HepG2 (cell line): ENCODE measurements around the gene PPP2R5E. TPM values are rescaled to one million over a fixed set of nuclear protein-coding genes. Genes with fewer than 3 reads are reported as not detected.

Experiments used
- ATAC-seq: fragments of 200-7000 bp; cut with Tn5 transposase; 3 replicates; pipeline ENCODE4 v1.9.1; 2020; ENCODE audit warnings: mild to moderate bottlenecking, moderate library complexity
- BruUV-seq: library from RNA; stranded (reverse); fragments of 400-500 nt; replicated peaks from 2 replicates; lab custom pipeline; 2021; lab: Mats Ljungman, UMichigan
- CTCF ChIA-PET: fragments of 300-600 bp; formaldehyde crosslinking; extraction: SDS; loops from one replicate; lab custom pipeline; 2021; ENCODE audit warnings: low total read pairs, inconsistent platforms, low intra/inter-chr PET ratio; lab: Yijun Ruan, JAX
- POLR2A ChIA-PET: fragments of 350-600 bp; sonication (Branson Sonifier 250); formaldehyde crosslinking; loops from one replicate; lab custom pipeline; 2020; ENCODE audit warnings: antibody characterized with exemption, inconsistent platforms; lab: Yijun Ruan, JAX
- DNase-seq: peaks from one replicate; pipeline ENCODE4 v3.0.0-alpha.2; 2015; ENCODE audit warnings: low spot score
- FAIRE-seq: peaks from 3 replicates; lab custom pipeline; 2011; peaks lifted over from hg19 to GRCh38; lab: Jason Lieb, UNC
- H2AFZ ChIP-seq: one replicate; pipeline ENCODE4 v1.6.1; 2011; ENCODE audit warnings: low read length, inconsistent platforms
- H3K27ac ChIP-seq: fragments of 300-600 bp; 3 replicates; pipeline ENCODE4 v1.8.0; 2011; ENCODE audit warnings: mixed run types, mild to moderate bottlenecking, mixed read lengths, low read length, inconsistent platforms; ENCODE audit not compliant: insufficient read depth; ENCODE audit errors: extremely low read length
- H3K27me3 ChIP-seq, 2 experiments: fragments of 200-600 bp in 1 of 2; 2 replicates in 1 of 2; 3 replicates in 1 of 2; pipeline versions ENCODE4 v1.6.0 to v1.8.0; 2011; ENCODE audit warnings: low read length in 2 of 2, mild to moderate bottlenecking in 2 of 2, moderate library complexity in 2 of 2, inconsistent platforms in 1 of 2; ENCODE audit not compliant: insufficient read depth in 2 of 2, control insufficient read depth in 1 of 2
- H3K36me3 ChIP-seq, 2 experiments: fragments of 200-600 bp in 1 of 2; replicated peaks in 1 of 2; 2 replicates in 1 of 2; 3 replicates in 1 of 2; pipeline versions ENCODE4 v1.5.1 to v1.8.0; 2011; ENCODE audit warnings: low read length in 2 of 2, inconsistent platforms in 1 of 2; ENCODE audit not compliant: insufficient read depth in 2 of 2, control insufficient read depth in 1 of 2
- H3K4me1 ChIP-seq: 2 replicates; pipeline ENCODE4 v1.5.1; 2012; ENCODE audit warnings: low read length, inconsistent platforms; ENCODE audit not compliant: insufficient read depth
- H3K4me2 ChIP-seq: 2 replicates; pipeline ENCODE4 v1.6.0; 2011; ENCODE audit warnings: low read depth, low read length, inconsistent platforms
- H3K4me3 ChIP-seq, 3 experiments: fragments of 200-600 bp in 1 of 3; sonication (generic), shearing (Covaris generic) in 1 of 3; replicated peaks in 1 of 3; 2 replicates each; pipeline ENCODE4 v1.5.1; 2011 to 2016; ENCODE audit warnings: low read length in 3 of 3, inconsistent platforms in 2 of 3, low read depth in 2 of 3, mild to moderate bottlenecking in 2 of 3, control low read depth in 1 of 3, mixed read lengths in 1 of 3; ENCODE audit not compliant: insufficient read depth in 1 of 3
- H3K79me2 ChIP-seq: one replicate; pipeline ENCODE4 v1.6.1; 2011; ENCODE audit warnings: low read length, inconsistent platforms; ENCODE audit not compliant: insufficient read depth
- H3K9ac ChIP-seq: 2 replicates; pipeline ENCODE4 v1.6.0; 2011; ENCODE audit warnings: mild to moderate bottlenecking, low read depth, low read length, inconsistent platforms; ENCODE audit not compliant: insufficient read depth
- H3K9me3 ChIP-seq: 2 replicates; pipeline ENCODE4 v1.5.1; 2012; ENCODE audit warnings: mild to moderate bottlenecking, low read length
- H4K20me1 ChIP-seq: 2 replicates; pipeline ENCODE4 v1.6.0; 2011; ENCODE audit warnings: inconsistent platforms, mild to moderate bottlenecking, low read length, moderate library complexity; ENCODE audit not compliant: insufficient read depth
- EED ChIP-seq: sonication (generic); formaldehyde crosslinking; IDR thresholded peaks from 2 replicates; pipeline ENCODE4 v1.5.0; 2020; ENCODE audit warnings: mild to moderate bottlenecking, missing genetic modification reagents
- NR1H2 ChIP-seq: sonication (generic); formaldehyde crosslinking; IDR thresholded peaks from 2 replicates; pipeline ENCODE4 v1.8.1; 2022; ENCODE audit warnings: low read depth, missing genetic modification reagents, borderline replicate concordance
- YEATS2 ChIP-seq: sonication (generic); formaldehyde crosslinking; IDR thresholded peaks from 2 replicates; pipeline ENCODE4 v1.4.0; 2020; ENCODE audit warnings: missing genetic modification reagents, borderline replicate concordance
- ZNF607 ChIP-seq: sonication (generic); formaldehyde crosslinking; IDR thresholded peaks from 2 replicates; pipeline ENCODE4 v1.5.1; 2020; ENCODE audit warnings: missing genetic modification reagents, mild to moderate bottlenecking, borderline replicate concordance
- WGBS: methylation state at CpG from one replicate; pipeline ENCODE4 v1.1.6; 2017; ENCODE audit warnings: low lambda C conversion rate; 5-methylcytosine and 5-hydroxymethylcytosine counted together
- in situ Hi-C: cut with HindIII; loops from 2 replicates; pipeline ENCODE4 v1.10.0; 2017; ENCODE audit warnings: low pct_unique_long_range_greater_than_20kb; ENCODE audit not compliant: extremely low pct_ligation_motif_present
- intact Hi-C: fragments of 100-400 bp; cut with micrococcal nuclease; formaldehyde crosslinking; loops from one replicate; pipeline ENCODE4 v1.10.0; 2022; ENCODE audit not compliant: unreplicated experiment
- polyA plus RNA-seq, 8 experiments: library from polyadenylated mRNA; depleted of rRNA in 3 of 8; stranded (reverse) in 7 of 8; unstranded in 1 of 8; fragments of >200 nt; fragmentation: Illumina TruSeq in 4 of 8; extraction: Trizol in 4 of 8; gene quantifications; 2 replicates each; pipeline versions ENCODE4 v1.2.1 to v1.2.3, GENCODE V29; 2011 to 2016; ENCODE audit warnings: low read depth in 4 of 8, missing spikeins in 1 of 8, mixed read lengths in 1 of 8; ENCODE audit not compliant: insufficient read depth in 1 of 8
- total RNA-seq, 5 experiments: library from RNA; depleted of rRNA; stranded (reverse); fragments of >200 nt; fragmentation: Illumina TruSeq; extraction: Trizol; gene quantifications; 2 replicates each; pipeline ENCODE4 v1.2.3, GENCODE V29; 2016; ENCODE audit warnings: low read depth in 1 of 5
- TF ChIP-seq, protein P1 (sequence below): sonication (generic); formaldehyde crosslinking; conservative IDR thresholded peaks from 2 replicates; pipeline ENCODE4 v1.4.0; 2020; ENCODE audit warnings: missing genetic modification reagents
- TF ChIP-seq, protein P2 (sequence below): IDR thresholded peaks from 2 replicates; pipeline ENCODE4 v1.6.1; 2012; ENCODE audit warnings: low read depth, low read length, improper control_type of control experiment

Gene PPP2R5E
- total and polyA plus RNA-seq, 2 of the 13 experiments (the other 11 are each of a cell fraction or from before 2014, with no cell fraction given): 8.9 to 11.0 TPM

DNA sequence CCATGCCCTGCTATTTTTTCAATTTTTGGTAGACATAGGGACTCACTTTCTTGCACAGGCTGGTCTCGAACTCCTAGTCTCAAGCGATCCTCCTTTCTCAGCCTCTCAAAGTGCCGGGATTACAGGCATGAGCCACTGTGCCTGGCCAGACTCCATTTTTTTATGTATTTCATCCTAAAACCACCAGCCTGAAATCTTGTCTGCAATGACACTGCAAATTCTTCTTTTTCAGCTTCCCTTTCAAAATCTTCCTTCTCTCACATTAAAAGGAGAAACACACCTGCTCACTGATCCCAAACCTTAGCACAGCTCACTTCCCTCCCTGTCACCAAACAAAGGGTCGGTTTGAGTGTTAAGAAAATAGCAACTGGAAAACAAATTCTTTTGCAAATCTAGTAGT lies 62.6 kb downstream of the PPP2R5E start:
- H3K9ac ChIP-seq: no peak overlapping the region
- ATAC-seq (no peak), FAIRE-seq (no peak), DNase-seq (no peak)
- POLR2A ChIA-PET: interaction anchor here (1.9 kb wide), 1 partner anchor 9 kb away, joined by 8 read pairs; no protein-coding TSS in a partner anchor
- in situ Hi-C loops (no loop called here), intact Hi-C loops (no loop called here)
- no peaks in the 10 kb centered on the region for H4K20me1 ChIP-seq
- no peaks in the 10 kb centered on the region for H3K36me3 ChIP-seq
- H3K4me1 ChIP-seq: peaks cover 54% of the 10 kb centered on the region
- peaks cover 43% of the 10 kb centered on the region for H3K79me2 ChIP-seq
- no peaks in the 10 kb centered on the region for H3K9me3 ChIP-seq
- 96% methylated on average over 4 of the region's 4 CpGs for WGBS
- no peak overlapping the region for H3K4me2 ChIP-seq
- peak overlapping the region; percentile 38 for H3K27ac ChIP-seq
- H3K27me3 ChIP-seq: no peaks in the 10 kb centered on the region
- no peak overlapping the region for H2AFZ ChIP-seq
- CTCF ChIA-PET: no interaction called here
- BruUV-seq: no TSS peak
- TF ChIP-seq ZNF607 (no peak), YEATS2 (no peak), EED (CRISPR knock-in tag) (no peak), NR1H2 (CRISPR knock-in tag) (no peak)
- TF ChIP-seq, protein P1, sequence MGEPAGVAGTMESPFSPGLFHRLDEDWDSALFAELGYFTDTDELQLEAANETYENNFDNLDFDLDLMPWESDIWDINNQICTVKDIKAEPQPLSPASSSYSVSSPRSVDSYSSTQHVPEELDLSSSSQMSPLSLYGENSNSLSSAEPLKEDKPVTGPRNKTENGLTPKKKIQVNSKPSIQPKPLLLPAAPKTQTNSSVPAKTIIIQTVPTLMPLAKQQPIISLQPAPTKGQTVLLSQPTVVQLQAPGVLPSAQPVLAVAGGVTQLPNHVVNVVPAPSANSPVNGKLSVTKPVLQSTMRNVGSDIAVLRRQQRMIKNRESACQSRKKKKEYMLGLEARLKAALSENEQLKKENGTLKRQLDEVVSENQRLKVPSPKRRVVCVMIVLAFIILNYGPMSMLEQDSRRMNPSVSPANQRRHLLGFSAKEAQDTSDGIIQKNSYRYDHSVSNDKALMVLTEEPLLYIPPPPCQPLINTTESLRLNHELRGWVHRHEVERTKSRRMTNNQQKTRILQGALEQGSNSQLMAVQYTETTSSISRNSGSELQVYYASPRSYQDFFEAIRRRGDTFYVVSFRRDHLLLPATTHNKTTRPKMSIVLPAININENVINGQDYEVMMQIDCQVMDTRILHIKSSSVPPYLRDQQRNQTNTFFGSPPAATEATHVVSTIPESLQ (CRISPR knock-in tag): no peak
- TF ChIP-seq, protein P2, sequence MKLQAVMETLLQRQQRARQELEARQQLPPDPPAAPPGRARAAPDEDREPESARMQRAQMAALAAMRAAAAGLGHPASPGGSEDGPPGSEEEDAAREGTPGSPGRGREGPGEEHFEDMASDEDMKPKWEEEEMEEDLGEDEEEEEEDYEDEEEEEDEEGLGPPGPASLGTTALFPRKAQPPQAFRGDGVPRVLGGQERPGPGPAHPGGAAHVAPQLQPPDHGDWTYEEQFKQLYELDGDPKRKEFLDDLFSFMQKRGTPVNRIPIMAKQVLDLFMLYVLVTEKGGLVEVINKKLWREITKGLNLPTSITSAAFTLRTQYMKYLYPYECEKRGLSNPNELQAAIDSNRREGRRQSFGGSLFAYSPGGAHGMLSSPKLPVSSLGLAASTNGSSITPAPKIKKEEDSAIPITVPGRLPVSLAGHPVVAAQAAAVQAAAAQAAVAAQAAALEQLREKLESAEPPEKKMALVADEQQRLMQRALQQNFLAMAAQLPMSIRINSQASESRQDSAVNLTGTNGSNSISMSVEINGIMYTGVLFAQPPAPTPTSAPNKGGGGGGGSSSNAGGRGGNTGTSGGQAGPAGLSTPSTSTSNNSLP: no peak
- no peak overlapping the region for H3K4me3 ChIP-seq
